GM06990 (cell line): ENCODE data around the gene RIMBP2.

ENCODE experiments used
- DNase-seq: peaks from one replicate; pipeline ENCODE4 v3.0.0-alpha.2; 2011; ENCODE audit not compliant: insufficient read length; ENCODE audit errors: extremely low read depth
- H3K27me3 ChIP-seq: replicated peaks from 2 replicates; pipeline ENCODE4 v1.6.0; 2011; ENCODE audit warnings: low read length; ENCODE audit not compliant: control insufficient read depth, insufficient read depth
- H3K36me3 ChIP-seq: 2 replicates; pipeline ENCODE4 v1.5.1; 2011; ENCODE audit warnings: low read length; ENCODE audit not compliant: control insufficient read depth, insufficient read depth
- H3K4me3 ChIP-seq: replicated peaks from 2 replicates; pipeline ENCODE4 v1.5.1; 2011; ENCODE audit warnings: low read depth, mild to moderate bottlenecking, control low read depth, low read length
- CTCF ChIP-seq: IDR thresholded peaks from 2 replicates; pipeline ENCODE4 v1.5.1; 2011; ENCODE audit warnings: low read length, control low read depth, mild to moderate bottlenecking, inconsistent platforms; ENCODE audit not compliant: insufficient read depth, poor library complexity, severe bottlenecking

The RIMBP2 gene

GRCh38 chr12:130506844-130507243 is 209.3 kb downstream of the RIMBP2 start:
- no peak overlapping the region for H3K4me3 ChIP-seq
- no peak for TF ChIP-seq CTCF
- H3K27me3 ChIP-seq: no peaks in the 10 kb centered on the region
- DNase-seq: no peak
- H3K36me3 ChIP-seq: no peaks in the 10 kb centered on the region

- no peak for DNase-seq
- Histone ChIP-seq H3K4me3 (no peak overlapping the region), H3K27me3 (no peaks in the 10 kb centered on the region), H3K36me3 (no peaks in the 10 kb centered on the region)
- no peak for TF ChIP-seq CTCF
Observed at GRCh38 chr12:130504840-130505175, 211.3 kb downstream of the RIMBP2 start.

GRCh38 chr12:130504110-130504839 is 211.8 kb downstream of the RIMBP2 start:
- no peaks in the 10 kb centered on the region for H3K36me3 ChIP-seq
- no peak for TF ChIP-seq CTCF
- H3K4me3 ChIP-seq: no peak overlapping the region
- no peak for DNase-seq
- H3K27me3 ChIP-seq: no peaks in the 10 kb centered on the region

- no peak for TF ChIP-seq CTCF
- Histone ChIP-seq H3K27me3 (no peaks in the 10 kb centered on the region), H3K36me3 (no peaks in the 10 kb centered on the region), H3K4me3 (no peak overlapping the region)
- no peak for DNase-seq
Observed at GRCh38 chr12:130501821-130502220, 214.3 kb downstream of the RIMBP2 start.

- TF ChIP-seq CTCF: no peak
- Histone ChIP-seq H3K4me3 (no peak overlapping the region), H3K27me3 (no peaks in the 10 kb centered on the region), H3K36me3 (no peaks in the 10 kb centered on the region)
- no peak for DNase-seq
Observed at GRCh38 chr12:130500835-130501330, 215.2 kb downstream of the RIMBP2 start.

GRCh38 chr12:130499474-130499873 is 216.6 kb downstream of the RIMBP2 start:
- no peaks in the 10 kb centered on the region for H3K36me3 ChIP-seq
- DNase-seq: no peak
- no peak overlapping the region for H3K4me3 ChIP-seq
- no peak for TF ChIP-seq CTCF
- no peaks in the 10 kb centered on the region for H3K27me3 ChIP-seq
